Fibroblast of skin of scalp (primary cell): ENCODE results near the gene GTPBP2.

ENCODE experiments used
- DNase-seq: peaks from one replicate; pipeline ENCODE4 v3.0.0-alpha.2; 2013

Gene GTPBP2

GRCh38 chr6:43575772-43576551, 53.1 kb downstream of the GTPBP2 start, which contains the start of the genes POLH and XPO5:
Gene POLH (plus strand): TSS chr6:43576185. CDS start chr6:43582320, 6,135 bp downstream.
Gene XPO5 (minus strand): TSS chr6:43576038. CDS start chr6:43575864, 174 bp downstream.
- DNase-seq, result peak; percentile 92

- DNase-seq, result peak; percentile 4
Observed at GRCh38 chr6:43575105-43575771, 53.8 kb downstream of the GTPBP2 start.

DNA sequence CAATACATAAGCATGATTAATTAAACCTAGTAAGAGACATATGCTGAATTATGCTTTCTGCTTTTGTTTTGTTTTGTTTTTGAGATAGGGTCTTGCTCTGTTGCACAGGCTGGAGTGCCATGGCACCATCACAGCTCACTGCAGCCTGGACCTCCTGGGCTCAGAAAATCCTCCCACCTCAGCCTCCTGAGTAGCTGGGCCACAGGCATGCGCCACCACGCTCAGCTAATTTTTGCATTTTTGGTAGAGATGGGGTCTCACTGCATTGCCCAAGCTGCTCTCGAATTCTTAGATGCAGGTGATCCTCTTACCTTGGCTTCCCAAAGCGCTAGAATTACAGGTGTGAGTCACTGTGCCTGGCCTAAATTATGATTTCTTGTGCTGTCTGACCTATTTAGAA, 57.0 kb downstream of the GTPBP2 start:
- no peak for DNase-seq

- DNase-seq, result no peak
Observed at GRCh38 chr6:43570876-43571441, 58.1 kb downstream of the GTPBP2 start.
